NCI-H1694 treated with DMSO at 0.1 percent for 48 hours (cell line): Measurements from ENCODE around the gene BNIP3.
"Not testable (repeated sequence)": the region's sequence is repeated elsewhere in the genome, so short reads cannot be mapped to it uniquely, and the experiment has no call there.

ENCODE experiments used
- DNase-seq: peaks from one replicate; lab custom pipeline; 2025; lab: John Stamatoyannopoulos, UW

The BNIP3 gene

DNA sequence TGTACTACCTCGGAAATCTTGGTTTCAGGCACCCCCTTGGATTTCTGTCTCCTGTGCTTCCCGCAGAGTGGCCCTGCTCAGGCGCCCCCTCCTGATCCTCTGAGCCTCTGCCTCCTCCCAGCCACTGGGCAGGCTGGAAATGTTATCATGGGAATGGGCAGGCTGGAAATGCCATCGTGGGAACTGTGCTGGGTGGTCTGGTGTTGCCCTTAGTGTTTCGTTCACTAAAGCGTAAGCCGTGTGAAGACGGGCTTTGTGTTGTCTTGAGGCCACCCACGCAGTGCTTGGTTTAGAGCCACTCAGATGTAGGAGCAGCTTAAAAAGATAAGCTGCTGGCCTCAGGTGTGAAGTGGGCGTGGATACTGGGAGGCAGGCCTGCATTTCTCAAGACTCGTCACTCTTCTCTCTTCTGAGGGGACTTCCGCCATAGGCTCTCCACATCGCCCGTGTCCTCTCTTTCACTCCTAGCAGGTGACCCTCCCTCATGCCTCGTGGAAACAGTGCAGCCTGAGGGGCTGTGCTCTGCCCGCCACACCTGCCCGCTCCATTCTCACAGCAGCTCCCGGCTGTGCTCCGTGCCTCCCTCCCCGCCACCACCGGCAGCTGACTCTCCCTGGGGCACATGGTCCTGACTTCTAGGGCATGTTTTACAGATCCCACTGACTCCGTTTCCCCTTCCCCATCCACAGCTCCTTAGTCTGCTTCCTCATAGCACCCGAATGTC, 52.4 kb downstream of the BNIP3 start:
- no peak for DNase-seq

- no peak for DNase-seq
These were observed 53.3 kb downstream of the BNIP3 start for GRCh38 chr10:131928248-131929095.

DNA sequence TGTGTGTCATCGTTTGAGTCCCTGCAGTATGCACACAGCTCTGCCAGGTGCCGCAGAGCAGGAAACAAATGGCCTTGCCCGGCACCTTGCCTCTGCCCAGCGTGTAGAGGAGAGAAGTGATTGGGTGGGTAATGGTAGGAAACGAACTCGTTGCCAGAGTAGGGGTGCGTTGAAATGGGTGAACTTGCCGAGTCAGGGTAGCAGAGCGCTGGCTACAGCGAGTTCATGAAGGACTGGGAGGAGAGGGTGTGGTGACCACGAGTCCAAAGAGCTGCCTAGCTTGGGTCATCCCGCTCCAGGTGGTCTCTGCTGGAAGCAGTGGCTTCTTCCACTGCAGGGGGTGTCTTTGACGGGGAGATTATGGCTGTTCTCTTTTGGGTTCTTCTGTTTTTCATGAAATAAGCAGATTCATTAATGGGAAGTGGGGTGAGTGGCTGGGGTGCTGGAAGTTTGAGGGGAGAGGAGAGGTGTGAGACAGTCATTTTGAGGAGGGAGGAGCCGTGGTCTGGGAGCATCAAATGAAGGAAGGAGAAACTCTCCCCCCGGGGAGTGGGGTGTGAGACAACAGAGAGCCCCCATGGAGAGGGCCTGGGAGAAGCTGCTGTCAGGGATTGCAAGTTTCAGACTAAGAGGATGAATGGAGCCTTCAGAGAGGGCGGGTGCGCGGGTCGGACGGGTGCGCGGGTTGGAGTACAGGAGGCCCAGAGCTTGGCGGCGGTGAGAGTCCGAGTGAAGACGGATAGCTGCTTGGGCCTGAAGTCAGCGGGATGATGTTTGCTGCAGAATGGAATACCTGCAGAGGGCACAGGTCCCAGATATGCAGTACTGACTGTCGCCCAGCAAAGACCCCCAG, 54.8 kb downstream of the BNIP3 start:
- no peak for DNase-seq

- DNase-seq = no peak
These were observed 55.5 kb downstream of the BNIP3 start for GRCh38 chr10:131926253-131926652.

- no peak for DNase-seq
These were observed 56.0 kb downstream of the BNIP3 start for GRCh38 chr10:131925716-131926115.

DNA sequence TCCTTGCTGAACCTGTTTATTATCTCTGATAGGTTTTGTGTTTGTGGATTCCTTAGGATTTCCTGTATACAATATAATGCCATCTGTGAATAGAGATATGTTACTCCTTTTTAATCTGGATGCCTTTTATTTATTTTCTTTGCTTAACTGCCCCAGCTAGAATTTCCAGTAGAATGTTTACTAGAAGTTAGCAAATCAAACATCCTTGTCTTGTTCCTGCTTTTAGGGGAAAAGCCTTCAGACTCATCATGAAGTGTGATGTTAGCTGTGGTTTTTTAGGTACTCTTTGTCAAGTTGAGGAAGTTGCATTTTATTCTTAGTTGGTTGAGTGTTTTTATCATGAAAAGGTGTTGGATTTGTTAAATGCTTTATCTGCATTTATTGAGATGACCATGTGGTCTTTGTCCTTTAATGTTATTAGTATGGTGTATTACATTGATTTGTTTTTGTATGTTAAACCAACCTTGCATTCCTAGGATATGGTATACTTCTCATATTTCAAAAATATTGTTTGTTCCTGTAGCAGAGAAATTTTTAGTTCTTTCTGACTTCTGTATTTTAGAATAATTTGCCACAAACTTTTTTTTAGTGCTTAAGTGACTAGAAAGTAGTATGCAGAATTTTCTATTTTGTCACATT, 56.6 kb downstream of the BNIP3 start:
- DNase-seq = no peak

GRCh38 chr10:131923038-131923756, 58.5 kb downstream of the BNIP3 start:
- no peak for DNase-seq

GRCh38 chr10:131921184-131921583, 60.5 kb downstream of the BNIP3 start:
- no peak for DNase-seq

DNA sequence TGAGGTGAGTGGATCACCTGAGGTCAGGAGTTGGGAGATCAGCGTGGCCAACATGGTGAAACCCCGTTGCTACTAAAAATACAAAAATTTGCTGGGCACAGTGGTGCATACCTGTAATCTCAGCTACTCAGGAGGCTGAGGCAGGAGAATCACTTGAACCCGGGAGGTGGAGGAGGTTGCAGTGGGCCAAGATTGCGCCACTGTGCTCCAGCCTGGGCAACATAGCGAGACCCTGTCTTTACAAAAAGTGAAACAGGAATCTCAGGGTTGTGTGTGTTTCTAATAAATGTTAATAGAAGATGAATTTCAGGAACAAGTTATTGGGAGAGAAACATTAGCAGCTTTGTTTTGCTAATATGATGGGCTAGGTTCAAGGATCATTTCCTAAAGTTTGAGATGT, 61.0 kb downstream of the BNIP3 start:
- DNase-seq = no peak

GRCh38 chr10:131920151-131920550, 61.6 kb downstream of the BNIP3 start:
- DNase-seq = no peak

GRCh38 chr10:131919461-131919860, 62.3 kb downstream of the BNIP3 start:
- not testable (repeated sequence) for DNase-seq
